HG02610 (cell line): ENCODE results near the gene AACS.
"Not testable (repeated sequence)": the region's sequence is repeated elsewhere in the genome, so short reads cannot be mapped to it uniquely, and the experiment has no call there.

Experiments used
- ATAC-seq: cut with Tn5 transposase; IDR thresholded peaks from one replicate; pipeline ENCODE4 v1.9.1; 2021; ENCODE audit warnings: mild to moderate bottlenecking, moderate library complexity; ENCODE audit not compliant: unreplicated experiment

Gene AACS

GRCh38 chr12:125056306-125056705 lies 8.9 kb upstream of the AACS start:
- no peak for ATAC-seq

GRCh38 chr12:125057708-125058107 lies 7.5 kb upstream of the AACS start:
- no peak for ATAC-seq

- no peak for ATAC-seq
Observed at GRCh38 chr12:125061229-125061628, 4.0 kb upstream of the AACS start.

- not testable (repeated sequence) for ATAC-seq
Observed at GRCh38 chr12:125063522-125063921, 1.7 kb upstream of the AACS start.

GRCh38 chr12:125064492-125064891 lies 743 bp upstream of the AACS start:
- ATAC-seq: no peak

GRCh38 chr12:125065919-125066570 lies 810 bp downstream of the AACS start:
- ATAC-seq: no peak

- ATAC-seq: no peak
Observed at GRCh38 chr12:125068391-125068790, 3.2 kb downstream of the AACS start.

- ATAC-seq: no peak
Observed at GRCh38 chr12:125069616-125070015, 4.4 kb downstream of the AACS start.

- ATAC-seq: no peak
Observed at GRCh38 chr12:125070112-125070511, 4.9 kb downstream of the AACS start.

- ATAC-seq: no peak
Observed at GRCh38 chr12:125070661-125071390, 5.6 kb downstream of the AACS start.

GRCh38 chr12:125071456-125071855 lies 6.2 kb downstream of the AACS start:
- ATAC-seq: no peak

GRCh38 chr12:125072496-125072895 lies 7.3 kb downstream of the AACS start:
- ATAC-seq: no peak

- ATAC-seq: not testable (repeated sequence)
Observed at GRCh38 chr12:125074294-125074693, 9.1 kb downstream of the AACS start.

- no peak for ATAC-seq
Observed at GRCh38 chr12:125076103-125076502, 10.9 kb downstream of the AACS start.

- ATAC-seq: no peak
Observed at GRCh38 chr12:125079084-125079483, 13.8 kb downstream of the AACS start.

GRCh38 chr12:125079648-125080645 lies 14.7 kb downstream of the AACS start:
- ATAC-seq: no peak

- ATAC-seq: no peak
Observed at GRCh38 chr12:125081427-125081826, 16.2 kb downstream of the AACS start.

GRCh38 chr12:125083072-125083471 lies 17.8 kb downstream of the AACS start:
- ATAC-seq: no peak

- not testable (repeated sequence) for ATAC-seq
Observed at GRCh38 chr12:125088199-125088598, 23.0 kb downstream of the AACS start.

GRCh38 chr12:125089083-125089482 lies 23.8 kb downstream of the AACS start:
- ATAC-seq: no peak

- no peak for ATAC-seq
Observed at GRCh38 chr12:125089626-125090025, 24.4 kb downstream of the AACS start.
